GM12878 (cell line): ENCODE measurements around the gene COX10. TPM values are rescaled to one million over a fixed set of nuclear protein-coding genes. Genes with fewer than 3 reads are reported as not detected.

ENCODE experiments used
- ATAC-seq: fragments of 200-7000 bp; cut with Tn5 transposase; 3 replicates; pipeline ENCODE4 v1.9.1; 2020; ENCODE audit warnings: mild to moderate bottlenecking, moderate library complexity
- BruUV-seq: library from RNA; stranded (reverse); fragments of 400-500 nt; replicated peaks from 2 replicates; lab custom pipeline; 2021; lab: Mats Ljungman, UMichigan
- CTCF ChIA-PET: fragments of 300-600 bp; sonication (Branson Sonifier 250); formaldehyde crosslinking; extraction: SDS; loops from one replicate; lab custom pipeline; 2021; ENCODE audit warnings: inconsistent platforms; lab: Yijun Ruan, JAX
- POLR2A ChIA-PET: fragments of 350-600 bp; formaldehyde crosslinking; extraction: SDS; loops from one replicate; lab custom pipeline; 2021; ENCODE audit warnings: inconsistent platforms; lab: Charles Lee
- RAD21 ChIA-PET: fragments of 300-600 bp; sonication (Branson Sonifier 250); formaldehyde crosslinking; loops from one replicate; lab custom pipeline; 2023; ENCODE audit warnings: antibody characterized with exemption; ENCODE audit not compliant: unreplicated experiment; lab: Charles Lee
- SMC1A ChIA-PET: fragments of 300-600 bp; sonication (Branson Sonifier 250); formaldehyde crosslinking; loops from one replicate; lab custom pipeline; 2023; ENCODE audit not compliant: unreplicated experiment, uncharacterized antibody; lab: Charles Lee
- DNase-seq: peaks from one replicate; pipeline ENCODE4 v3.0.0-alpha.2; 2011; ENCODE audit warnings: low read depth, low spot score
- FAIRE-seq: peaks from 3 replicates; lab custom pipeline; 2011; peaks lifted over from hg19 to GRCh38; lab: Jason Lieb, UNC
- H2AFZ ChIP-seq: 2 replicates; pipeline ENCODE4 v1.6.0; 2011; ENCODE audit warnings: low read depth, low read length, control low read depth; ENCODE audit not compliant: control insufficient read depth
- H3K27ac ChIP-seq: 2 replicates; pipeline ENCODE4 v1.5.1; 2011; ENCODE audit warnings: control low read depth; ENCODE audit not compliant: control insufficient read depth, insufficient read depth
- H3K27me3 ChIP-seq, 2 experiments: replicated peaks in 1 of 2; 2 replicates each; pipeline versions ENCODE4 v1.6.0 to v1.6.1; 2011; ENCODE audit warnings: low read length in 1 of 2; ENCODE audit not compliant: control insufficient read depth in 2 of 2, insufficient read depth in 2 of 2
- H3K36me3 ChIP-seq, 2 experiments: 2 replicates each; pipeline ENCODE4 v1.5.1; 2011; ENCODE audit warnings: low read length in 1 of 2; ENCODE audit not compliant: control insufficient read depth in 2 of 2, insufficient read depth in 2 of 2
- H3K4me1 ChIP-seq: 2 replicates; pipeline ENCODE4 v1.6.1; 2011; ENCODE audit warnings: mild to moderate bottlenecking, low read length, moderate library complexity, mixed read lengths; ENCODE audit not compliant: control insufficient read depth, insufficient read depth
- H3K4me2 ChIP-seq: 2 replicates; pipeline ENCODE4 v1.6.0; 2011; ENCODE audit warnings: control low read depth; ENCODE audit not compliant: control insufficient read depth, insufficient read depth
- H3K4me3 ChIP-seq: fragments of 200-600 bp; sonication (generic); 2 replicates; pipeline ENCODE4 v1.5.1; 2016
- H3K79me2 ChIP-seq: 2 replicates; pipeline ENCODE4 v1.6.0; 2011; ENCODE audit warnings: low read length; ENCODE audit not compliant: control insufficient read depth, insufficient read depth
- H3K9ac ChIP-seq: 2 replicates; pipeline ENCODE4 v1.8.0; 2011; ENCODE audit warnings: low read length, control low read depth, mixed read lengths; ENCODE audit not compliant: control insufficient read depth, insufficient read depth
- H3K9me3 ChIP-seq: replicated peaks from 3 replicates; pipeline ENCODE4 v1.5.1; 2011; ENCODE audit warnings: mild to moderate bottlenecking, low read length; ENCODE audit not compliant: control insufficient read depth, insufficient read depth
- H4K20me1 ChIP-seq: 2 replicates; pipeline ENCODE4 v1.6.0; 2011; ENCODE audit not compliant: control insufficient read depth, insufficient read depth
- E2F8 ChIP-seq: fragments of 450-650 bp; IDR thresholded peaks from 2 replicates; pipeline ENCODE4 v1.6.1; 2018; ENCODE audit warnings: mild to moderate bottlenecking, low read depth, moderate library complexity; ENCODE audit not compliant: partially characterized antibody
- EP300 ChIP-seq, 2 experiments: fragments of 150-350 bp in 1 of 2; IDR thresholded peaks; 2 replicates each; pipeline ENCODE4 v1.6.1; 2011 to 2012; ENCODE audit warnings: low read depth in 2 of 2, low read length in 2 of 2, borderline replicate concordance in 1 of 2, improper control_type of control experiment in 1 of 2, inconsistent platforms in 1 of 2; ENCODE audit not compliant: control insufficient read depth in 1 of 2
- HDGF ChIP-seq: fragments of 450-650 bp; IDR thresholded peaks from 2 replicates; pipeline ENCODE4 v1.6.1; 2016; ENCODE audit warnings: antibody characterized with exemption
- KLF5 ChIP-seq: fragments of 450-650 bp; IDR thresholded peaks from 2 replicates; pipeline ENCODE4 v1.6.1; 2014; ENCODE audit warnings: mild to moderate bottlenecking; ENCODE audit not compliant: partially characterized antibody
- PML ChIP-seq: IDR thresholded peaks from 2 replicates; pipeline ENCODE4 v1.6.1; 2012; ENCODE audit warnings: low read length, inconsistent platforms
- REST ChIP-seq: IDR thresholded peaks from 2 replicates; pipeline ENCODE4 v1.6.1; 2012; ENCODE audit warnings: mild to moderate bottlenecking, low read depth, low read length
- ZBTB40 ChIP-seq: fragments of 450-650 bp; IDR thresholded peaks from 2 replicates; pipeline ENCODE4 v1.6.1; 2016; ENCODE audit warnings: mild to moderate bottlenecking, moderate library complexity, borderline replicate concordance
- ZNF592 ChIP-seq: fragments of 450-650 bp; IDR thresholded peaks from 2 replicates; pipeline ENCODE4 v1.6.1; 2017; ENCODE audit warnings: mild to moderate bottlenecking, moderate library complexity
- WGBS: methylation state at CpG from one replicate; pipeline ENCODE4 v1.1.6; 2016; ENCODE audit warnings: low lambda C conversion rate; ENCODE audit not compliant: insufficient replicate concordance, insufficient coverage; ENCODE audit errors: missing lambda C conversion rate; 5-methylcytosine and 5-hydroxymethylcytosine counted together
- in situ Hi-C: fragments of 300-500 bp; cut with MboI; formaldehyde crosslinking; loops from 9 replicates; pipeline ENCODE4 v1.14.3; 2018; ENCODE audit warnings: mixed read lengths
- intact Hi-C: fragments of 100-400 bp; cut with micrococcal nuclease; formaldehyde crosslinking; loops from one replicate; pipeline ENCODE4 v1.14.2; 2022; ENCODE audit not compliant: unreplicated experiment
- polyA plus RNA-seq, 11 experiments: library from polyadenylated mRNA; depleted of rRNA in 4 of 11; unstranded in 6 of 11; stranded (reverse) in 5 of 11; fragments of >200 nt; fragmentation: Nextera tagmentation in 4 of 11; fragmentation: Illumina TruSeq in 1 of 11; extraction: Ambion mirVana in 4 of 11; extraction: Trizol in 1 of 11; gene quantifications; 1 replicate in 1 of 11; 2 replicates in 10 of 11; pipeline versions ENCODE4 v1.2.1 to v1.2.3, GENCODE V29; 2011 to 2016; ENCODE audit warnings: inconsistent platforms in 2 of 11, missing spikeins in 2 of 11, low read depth in 1 of 11
- total RNA-seq, 4 experiments: library from RNA; depleted of rRNA in 3 of 4; stranded (reverse); fragments of >200 nt in 3 of 4; fragmentation: Illumina TruSeq in 1 of 4; extraction: Trizol in 1 of 4; gene quantifications; 2 replicates each; pipeline versions ENCODE4 v1.2.1 to v1.2.3, GENCODE V29; 2013 to 2021

COX10 gene
- total and polyA plus RNA-seq, 10 of the 15 experiments (the other 5 are each of a cell fraction or from before 2014, with no cell fraction given) = 9.6 to 29.4 (median 21.3) TPM

- H3K9ac ChIP-seq = no peak overlapping the region
- DNase-seq (no peak), ATAC-seq (no peak), FAIRE-seq (no peak)
- POLR2A ChIA-PET = no interaction called here
- no peaks in the 10 kb centered on the region for H3K27me3 ChIP-seq
- BruUV-seq = no TSS peak
- CTCF ChIA-PET = interaction anchor here (0.6 kb wide), 1 partner anchor 802 kb away, joined by 3 read pairs; no protein-coding TSS in a partner anchor
- no peaks in the 10 kb centered on the region for H3K79me2 ChIP-seq
- RAD21 ChIA-PET = no interaction called here
- H3K4me3 ChIP-seq = no peak overlapping the region
- no peaks in the 10 kb centered on the region for H3K4me1 ChIP-seq
- H2AFZ ChIP-seq = no peak overlapping the region
- WGBS = 58% methylated on average over 4 of the region's 4 CpGs
- SMC1A ChIA-PET = no interaction called here
- no peaks in the 10 kb centered on the region; the same call in 2 of the 3 replicates for H3K9me3 ChIP-seq
- H4K20me1 ChIP-seq = no peaks in the 10 kb centered on the region
- H3K4me2 ChIP-seq = no peak overlapping the region
- H3K27ac ChIP-seq = no peak overlapping the region
- in situ Hi-C loops (no loop called here), intact Hi-C loops (no loop called here)
- peaks cover 0 to 1% of the 10 kb centered on the region in 2 experiments; a peak in 3 of 4 replicates for H3K36me3 ChIP-seq
- TF ChIP-seq PML (no peak), HDGF (no peak), E2F8 (no peak), REST (no peak), KLF5 (no peak), EP300 (IDR thresholded peaks at IDR 0.05; ENCODE audit: borderline replicate concordance in 1 of 2, control insufficient read depth in 1 of 2, low read depth in 2 of 2, low read length in 2 of 2) (no peak), ZNF592 (no peak), ZBTB40 (no peak)
Observed at GRCh38 chr17:14211246-14211645, 141.9 kb downstream of the COX10 start.
